Measurements from ENCODE around the gene LPGAT1. TPM values are rescaled to one million over a fixed set of nuclear protein-coding genes. Genes with fewer than 3 reads are reported as not detected.

Gene LPGAT1
- total RNA-seq, 1 donor from 2014 or later = 5.7 TPM

- Histone ChIP-seq H3K4me1 (peaks cover 7% of the 10 kb centered on the region), H4K20me1 (ENCODE audit: low read depth) (peaks cover 14% of the 10 kb centered on the region), H3K79me2 (ENCODE audit: low read depth) (no peaks in the 10 kb centered on the region), H3K36me3 (no peaks in the 10 kb centered on the region), H3K4me2 (no peak overlapping the region), H3K27ac (no peak overlapping the region), H3K9me3 (ENCODE audit: low read depth) (no peaks in the 10 kb centered on the region), H3F3A (ENCODE audit: low read depth) (peaks cover 3% of the 10 kb centered on the region), H3K9ac (no peak overlapping the region), H3K27me3 (peaks cover 44% of the 10 kb centered on the region), H2AFZ (replicated peaks) (no peak overlapping the region), H3K4me3 (no peak overlapping the region)
- H3K9me3 Mint-ChIP-seq = no peaks in the 10 kb centered on the region
- DNase-seq (ENCODE audit: low spot score) = no peak
- TF ChIP-seq EZH2phosphoT487 (IDR thresholded peaks at IDR 0.05) = no peak
- TF ChIP-seq, protein P1, sequence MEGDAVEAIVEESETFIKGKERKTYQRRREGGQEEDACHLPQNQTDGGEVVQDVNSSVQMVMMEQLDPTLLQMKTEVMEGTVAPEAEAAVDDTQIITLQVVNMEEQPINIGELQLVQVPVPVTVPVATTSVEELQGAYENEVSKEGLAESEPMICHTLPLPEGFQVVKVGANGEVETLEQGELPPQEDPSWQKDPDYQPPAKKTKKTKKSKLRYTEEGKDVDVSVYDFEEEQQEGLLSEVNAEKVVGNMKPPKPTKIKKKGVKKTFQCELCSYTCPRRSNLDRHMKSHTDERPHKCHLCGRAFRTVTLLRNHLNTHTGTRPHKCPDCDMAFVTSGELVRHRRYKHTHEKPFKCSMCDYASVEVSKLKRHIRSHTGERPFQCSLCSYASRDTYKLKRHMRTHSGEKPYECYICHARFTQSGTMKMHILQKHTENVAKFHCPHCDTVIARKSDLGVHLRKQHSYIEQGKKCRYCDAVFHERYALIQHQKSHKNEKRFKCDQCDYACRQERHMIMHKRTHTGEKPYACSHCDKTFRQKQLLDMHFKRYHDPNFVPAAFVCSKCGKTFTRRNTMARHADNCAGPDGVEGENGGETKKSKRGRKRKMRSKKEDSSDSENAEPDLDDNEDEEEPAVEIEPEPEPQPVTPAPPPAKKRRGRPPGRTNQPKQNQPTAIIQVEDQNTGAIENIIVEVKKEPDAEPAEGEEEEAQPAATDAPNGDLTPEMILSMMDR (IDR thresholded peaks at IDR 0.05) = no peak
- TF ChIP-seq EZH2 (IDR thresholded peaks at IDR 0.05) = no peak
- no peak overlapping the region for H3K27ac Mint-ChIP-seq
- no peak overlapping the region for H3K4me3 Mint-ChIP-seq
- peaks cover 11% of the 10 kb centered on the region for H3K4me1 Mint-ChIP-seq
- H3K36me3 Mint-ChIP-seq = peaks cover 6% of the 10 kb centered on the region
- H3K27me3 Mint-ChIP-seq (ENCODE audit: insufficient read depth, low read depth) = peaks cover 3% of the 10 kb centered on the region
These were observed 3.5 kb downstream of the LPGAT1 start for GRCh38 chr1:211827051-211827450.

DNA sequence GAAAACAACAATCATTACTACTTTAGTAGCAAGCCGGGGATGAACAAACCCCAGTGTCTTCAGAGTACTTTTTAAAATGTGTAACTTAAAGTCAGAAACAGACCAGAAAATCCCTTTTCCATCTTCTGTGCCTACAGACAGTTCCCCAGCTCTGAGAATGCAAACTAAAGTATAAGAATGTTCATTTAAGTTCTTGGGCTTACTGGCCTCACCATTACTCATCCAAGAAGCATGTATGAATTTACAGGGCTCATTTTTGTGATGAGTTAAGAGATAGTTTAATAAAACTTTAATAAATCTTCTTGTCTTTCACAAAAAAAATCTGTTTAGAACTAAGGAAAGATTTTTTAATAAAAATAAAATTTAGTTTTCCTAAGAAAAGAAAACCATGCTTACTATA is 4.6 kb downstream of the LPGAT1 start:
- Histone ChIP-seq H4K20me1 (ENCODE audit: low read depth) (peaks cover 14% of the 10 kb centered on the region), H3K4me1 (peaks cover 7% of the 10 kb centered on the region), H3K9me3 (ENCODE audit: low read depth) (no peaks in the 10 kb centered on the region), H3K27ac (no peak overlapping the region), H3K79me2 (ENCODE audit: low read depth) (no peaks in the 10 kb centered on the region), H3F3A (ENCODE audit: low read depth) (peaks cover 3% of the 10 kb centered on the region), H3K4me2 (no peak overlapping the region), H3K4me3 (no peak overlapping the region), H3K27me3 (peaks cover 34% of the 10 kb centered on the region), H2AFZ (replicated peaks) (no peak overlapping the region), H3K9ac (no peak overlapping the region), H3K36me3 (no peaks in the 10 kb centered on the region)
- Mint-ChIP-seq H3K27ac (no peak overlapping the region), H3K9me3 (no peaks in the 10 kb centered on the region), H3K4me3 (no peak overlapping the region), H3K4me1 (peaks cover 11% of the 10 kb centered on the region), H3K36me3 (peaks cover 11% of the 10 kb centered on the region), H3K27me3 (ENCODE audit: insufficient read depth, low read depth) (peaks cover under 1% of the 10 kb centered on the region)
- no peak for DNase-seq (ENCODE audit: low spot score)
- TF ChIP-seq EZH2 (IDR thresholded peaks at IDR 0.05) (no peak), EZH2phosphoT487 (IDR thresholded peaks at IDR 0.05) (no peak)
- TF ChIP-seq, protein P1 (IDR thresholded peaks at IDR 0.05) = no peak

- H3K4me3 ChIP-seq = no peak overlapping the region
- peaks cover 2% of the 10 kb centered on the region for H3K27me3 Mint-ChIP-seq (ENCODE audit: insufficient read depth, low read depth)
- H3K9ac ChIP-seq = no peak overlapping the region
- no peaks in the 10 kb centered on the region for H3K4me1 Mint-ChIP-seq
- H3K4me3 Mint-ChIP-seq = no peak overlapping the region
- H4K20me1 ChIP-seq (ENCODE audit: low read depth) = no peaks in the 10 kb centered on the region
- H3K27ac Mint-ChIP-seq = no peak overlapping the region
- no peak overlapping the region for H3K27ac ChIP-seq
- H3K4me1 ChIP-seq = no peaks in the 10 kb centered on the region
- no peak for TF ChIP-seq EZH2 (IDR thresholded peaks at IDR 0.05)
- TF ChIP-seq EZH2phosphoT487 (IDR thresholded peaks at IDR 0.05) = no peak
- TF ChIP-seq, protein P1 (IDR thresholded peaks at IDR 0.05) = no peak
- no peaks in the 10 kb centered on the region for H3K79me2 ChIP-seq (ENCODE audit: low read depth)
- H2AFZ ChIP-seq (replicated peaks) = no peak overlapping the region
- no peaks in the 10 kb centered on the region for H3K9me3 ChIP-seq (ENCODE audit: low read depth)
- no peaks in the 10 kb centered on the region for H3K36me3 ChIP-seq
- H3K4me2 ChIP-seq = no peak overlapping the region
- peaks cover 9% of the 10 kb centered on the region for H3K9me3 Mint-ChIP-seq
- no peaks in the 10 kb centered on the region for H3F3A ChIP-seq (ENCODE audit: low read depth)
- DNase-seq (ENCODE audit: low spot score) = no peak
- peaks cover 5% of the 10 kb centered on the region for H3K27me3 ChIP-seq
- H3K36me3 Mint-ChIP-seq = peaks cover 26% of the 10 kb centered on the region
These were observed 7.7 kb downstream of the LPGAT1 start for GRCh38 chr1:211822677-211823407.
